Ishikawa (cell line): ENCODE data around the gene ASB1.

Experiments used
- CEBPB ChIP-seq: IDR thresholded peaks from 2 replicates; pipeline ENCODE4 v1.6.1; 2012
- CREB1 ChIP-seq: IDR thresholded peaks from 2 replicates; pipeline ENCODE4 v1.6.1; 2012; ENCODE audit warnings: low read depth
- EGR1 ChIP-seq: IDR thresholded peaks from 2 replicates; pipeline ENCODE4 v1.6.1; 2012
- EP300 ChIP-seq: IDR thresholded peaks from 2 replicates; pipeline ENCODE4 v1.6.1; 2012; ENCODE audit warnings: borderline replicate concordance
- FOXM1 ChIP-seq: IDR thresholded peaks from 2 replicates; pipeline ENCODE4 v1.6.1; 2012; ENCODE audit warnings: low read depth, borderline replicate concordance
- MAX ChIP-seq: IDR thresholded peaks from 2 replicates; pipeline ENCODE4 v1.6.1; 2012
- NFIC ChIP-seq: IDR thresholded peaks from 2 replicates; pipeline ENCODE4 v1.6.1; 2012
- RAD21 ChIP-seq: IDR thresholded peaks from 2 replicates; pipeline ENCODE4 v1.6.1; 2012; ENCODE audit warnings: low read depth
- TAF1 ChIP-seq: IDR thresholded peaks from 2 replicates; pipeline ENCODE4 v1.6.1; 2012; ENCODE audit warnings: low read depth, mild to moderate bottlenecking
- TCF12 ChIP-seq: IDR thresholded peaks from 2 replicates; pipeline ENCODE4 v1.6.1; 2012; ENCODE audit warnings: low read depth
- TEAD4 ChIP-seq: IDR thresholded peaks from 2 replicates; pipeline ENCODE4 v1.6.1; 2012
- USF1 ChIP-seq: IDR thresholded peaks from 2 replicates; pipeline ENCODE4 v1.6.1; 2012
- YY1 ChIP-seq: IDR thresholded peaks from 2 replicates; pipeline ENCODE4 v1.6.1; 2012; ENCODE audit warnings: low read depth
- ZBTB7A ChIP-seq: IDR thresholded peaks from 2 replicates; pipeline ENCODE4 v1.6.1; 2012; ENCODE audit warnings: low read depth
- TF ChIP-seq, protein P1 (sequence below): IDR thresholded peaks from 2 replicates; pipeline ENCODE4 v1.6.1; 2012; ENCODE audit warnings: low read depth, mild to moderate bottlenecking

The ASB1 gene

GRCh38 chr2:238487134-238487533 is 60.4 kb downstream of the ASB1 start:
- TF ChIP-seq YY1: no peak
- no peak for TF ChIP-seq MAX
- no peak for TF ChIP-seq RAD21
- no peak for TF ChIP-seq TAF1
- no peak for TF ChIP-seq CEBPB
- no peak for TF ChIP-seq USF1
- no peak for TF ChIP-seq EGR1
- TF ChIP-seq, protein P1, sequence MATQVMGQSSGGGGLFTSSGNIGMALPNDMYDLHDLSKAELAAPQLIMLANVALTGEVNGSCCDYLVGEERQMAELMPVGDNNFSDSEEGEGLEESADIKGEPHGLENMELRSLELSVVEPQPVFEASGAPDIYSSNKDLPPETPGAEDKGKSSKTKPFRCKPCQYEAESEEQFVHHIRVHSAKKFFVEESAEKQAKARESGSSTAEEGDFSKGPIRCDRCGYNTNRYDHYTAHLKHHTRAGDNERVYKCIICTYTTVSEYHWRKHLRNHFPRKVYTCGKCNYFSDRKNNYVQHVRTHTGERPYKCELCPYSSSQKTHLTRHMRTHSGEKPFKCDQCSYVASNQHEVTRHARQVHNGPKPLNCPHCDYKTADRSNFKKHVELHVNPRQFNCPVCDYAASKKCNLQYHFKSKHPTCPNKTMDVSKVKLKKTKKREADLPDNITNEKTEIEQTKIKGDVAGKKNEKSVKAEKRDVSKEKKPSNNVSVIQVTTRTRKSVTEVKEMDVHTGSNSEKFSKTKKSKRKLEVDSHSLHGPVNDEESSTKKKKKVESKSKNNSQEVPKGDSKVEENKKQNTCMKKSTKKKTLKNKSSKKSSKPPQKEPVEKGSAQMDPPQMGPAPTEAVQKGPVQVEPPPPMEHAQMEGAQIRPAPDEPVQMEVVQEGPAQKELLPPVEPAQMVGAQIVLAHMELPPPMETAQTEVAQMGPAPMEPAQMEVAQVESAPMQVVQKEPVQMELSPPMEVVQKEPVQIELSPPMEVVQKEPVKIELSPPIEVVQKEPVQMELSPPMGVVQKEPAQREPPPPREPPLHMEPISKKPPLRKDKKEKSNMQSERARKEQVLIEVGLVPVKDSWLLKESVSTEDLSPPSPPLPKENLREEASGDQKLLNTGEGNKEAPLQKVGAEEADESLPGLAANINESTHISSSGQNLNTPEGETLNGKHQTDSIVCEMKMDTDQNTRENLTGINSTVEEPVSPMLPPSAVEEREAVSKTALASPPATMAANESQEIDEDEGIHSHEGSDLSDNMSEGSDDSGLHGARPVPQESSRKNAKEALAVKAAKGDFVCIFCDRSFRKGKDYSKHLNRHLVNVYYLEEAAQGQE: no peak
- no peak for TF ChIP-seq ZBTB7A
- TF ChIP-seq NFIC: no peak
- TF ChIP-seq TCF12: no peak
- TF ChIP-seq FOXM1: no peak

DNA sequence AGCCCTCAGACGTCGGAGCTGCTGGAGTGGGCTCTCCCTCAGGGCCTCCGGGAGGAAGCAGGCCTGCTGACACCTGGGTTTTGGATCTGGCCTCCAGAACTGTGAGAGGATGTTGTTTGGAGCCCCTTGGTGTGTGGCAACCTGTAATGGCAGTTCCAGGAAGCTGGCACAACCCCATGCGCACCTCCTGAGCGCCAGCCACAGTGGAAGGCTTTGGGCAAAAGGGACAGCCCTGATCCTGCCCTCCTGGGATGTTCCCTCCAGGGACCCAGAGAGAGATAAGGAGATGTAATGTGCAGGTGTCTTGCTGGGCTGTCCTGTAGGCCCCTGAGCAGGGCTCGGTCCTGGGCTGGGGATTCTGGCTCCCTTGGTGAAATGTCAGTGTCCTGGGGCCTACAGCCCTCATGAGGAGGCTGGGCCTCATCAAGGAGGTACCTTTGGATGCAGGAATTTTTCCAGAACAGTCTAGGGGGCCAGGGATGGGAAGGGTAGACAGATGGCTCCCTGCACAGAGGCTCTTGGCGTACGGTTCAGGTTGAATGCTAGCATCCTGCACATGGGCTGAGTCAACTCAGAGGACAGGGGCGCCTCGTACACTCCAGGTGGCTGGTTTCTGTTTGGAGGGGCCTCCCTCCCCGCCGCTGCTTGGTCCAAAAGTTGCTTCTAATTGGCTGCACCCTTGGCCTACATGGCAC is 61.1 kb downstream of the ASB1 start:
- TF ChIP-seq ZBTB7A (no peak), EGR1 (no peak), USF1 (no peak), RAD21 (no peak), NFIC (no peak), CREB1 (no peak), MAX (no peak), EP300 (no peak), YY1 (no peak), TCF12 (no peak), CEBPB (no peak), FOXM1 (no peak), TAF1 (no peak), TEAD4 (no peak)
- TF ChIP-seq, protein P1: no peak

GRCh38 chr2:238488347-238488826 is 61.7 kb downstream of the ASB1 start:
- TF ChIP-seq CREB1: no peak
- no peak for TF ChIP-seq TAF1
- no peak for TF ChIP-seq TCF12
- TF ChIP-seq USF1: no peak
- no peak for TF ChIP-seq EGR1
- no peak for TF ChIP-seq TEAD4
- no peak for TF ChIP-seq FOXM1

GRCh38 chr2:238489431-238489830 is 62.7 kb downstream of the ASB1 start:
- TF ChIP-seq CREB1 (no peak), TEAD4 (no peak), ZBTB7A (no peak), NFIC (no peak), EGR1 (no peak), RAD21 (no peak), TAF1 (no peak), YY1 (no peak), EP300 (no peak), TCF12 (no peak), FOXM1 (no peak), USF1 (no peak), MAX (no peak), CEBPB (no peak)
- TF ChIP-seq, protein P1: no peak
